RCC 7860 (cell line): ENCODE measurements around the gene PTH.

Source experiments
- DNase-seq: peaks from one replicate; pipeline ENCODE4 v3.0.0-alpha.2; 2015; ENCODE audit warnings: low spot score
- FAIRE-seq: peaks from 2 replicates; lab custom pipeline; 2012; peaks lifted over from hg19 to GRCh38; lab: Jason Lieb, UNC

Gene PTH

DNA sequence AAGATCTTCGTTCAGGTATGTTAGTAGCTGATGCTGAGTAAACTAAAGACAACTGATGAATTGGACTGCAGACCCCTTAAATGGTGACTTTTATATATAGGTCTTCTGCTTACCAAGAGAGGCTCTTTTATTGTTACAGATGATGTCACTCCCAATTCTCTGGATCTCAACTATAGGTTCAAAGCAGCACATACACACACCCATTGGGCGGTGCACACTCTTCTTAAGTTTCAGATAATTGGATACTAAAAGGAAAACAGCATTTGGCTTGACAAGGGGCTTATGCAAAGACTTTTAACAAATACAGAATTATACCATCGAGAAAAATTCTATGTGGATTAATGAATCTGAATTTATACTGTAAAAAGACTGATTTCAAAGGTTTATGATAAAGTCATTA lies at the start of gene PTH:
PTH (minus strand) TSS at position 69 of the 400 bp plus-strand sequence. CDS start 3,142 bp downstream, outside the sequence.
- FAIRE-seq (no peak), DNase-seq (no peak)

DNA sequence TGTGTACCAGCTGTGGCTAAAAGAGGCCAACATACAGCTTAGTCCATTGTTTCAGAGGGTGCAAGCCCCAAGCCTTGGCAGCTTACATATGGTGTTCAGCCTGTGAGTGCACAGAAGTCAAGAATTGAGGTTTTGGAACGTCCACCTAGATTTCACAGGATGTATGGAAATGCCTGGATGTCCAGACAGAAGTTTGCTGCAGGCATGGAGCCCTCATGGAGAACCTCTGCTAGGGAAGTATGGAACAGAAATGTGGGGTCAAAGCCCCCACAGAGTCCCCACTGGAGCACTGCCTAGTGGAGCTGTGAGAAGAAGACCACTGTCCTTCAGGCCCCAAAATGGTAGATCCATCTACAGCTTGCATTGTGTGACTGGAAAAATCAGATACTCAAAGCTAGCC lies 42.2 kb upstream of the PTH start:
- no peak for FAIRE-seq
- DNase-seq: no peak

DNA sequence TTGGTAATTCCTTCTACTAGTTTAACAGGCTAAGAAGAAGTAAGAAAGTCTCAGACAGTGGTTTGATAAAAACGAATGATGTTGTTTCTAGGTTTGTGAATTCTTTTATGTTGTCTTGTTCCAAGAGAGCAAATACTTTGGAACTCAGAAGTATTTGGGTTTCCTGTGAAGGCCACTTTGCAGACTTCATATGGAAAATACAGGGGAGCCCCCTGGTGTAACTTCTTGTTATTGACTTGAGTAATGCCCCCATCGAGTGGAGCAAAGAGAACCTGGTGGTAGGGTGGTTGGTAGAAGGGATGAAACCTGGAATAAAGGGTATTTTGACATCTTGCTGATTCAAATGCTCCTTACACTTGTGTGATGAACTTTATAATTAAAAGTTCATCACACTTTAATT lies 40.0 kb upstream of the PTH start:
- FAIRE-seq (no peak), DNase-seq (no peak)

DNA sequence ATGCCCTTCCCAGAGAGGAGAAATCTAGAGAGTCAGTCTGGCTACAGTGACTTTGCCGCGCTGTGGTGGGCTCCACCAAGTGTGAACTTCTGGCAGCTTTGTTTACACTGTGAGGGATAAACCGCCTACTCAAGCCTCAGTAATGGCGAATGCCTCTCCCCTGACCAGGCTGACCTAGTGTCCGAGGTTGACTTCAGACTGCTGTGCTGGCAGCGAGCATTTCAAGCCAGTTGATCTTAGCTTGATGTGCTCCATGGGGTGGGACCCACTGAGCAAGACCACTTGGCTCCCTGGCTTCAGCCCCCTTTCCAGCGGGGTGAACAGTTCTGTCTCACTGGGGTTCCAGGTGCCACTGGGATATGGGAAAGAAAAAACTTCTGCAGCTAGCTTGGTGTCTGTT lies 38.6 kb upstream of the PTH start:
- no peak for DNase-seq
- no peak for FAIRE-seq

DNA sequence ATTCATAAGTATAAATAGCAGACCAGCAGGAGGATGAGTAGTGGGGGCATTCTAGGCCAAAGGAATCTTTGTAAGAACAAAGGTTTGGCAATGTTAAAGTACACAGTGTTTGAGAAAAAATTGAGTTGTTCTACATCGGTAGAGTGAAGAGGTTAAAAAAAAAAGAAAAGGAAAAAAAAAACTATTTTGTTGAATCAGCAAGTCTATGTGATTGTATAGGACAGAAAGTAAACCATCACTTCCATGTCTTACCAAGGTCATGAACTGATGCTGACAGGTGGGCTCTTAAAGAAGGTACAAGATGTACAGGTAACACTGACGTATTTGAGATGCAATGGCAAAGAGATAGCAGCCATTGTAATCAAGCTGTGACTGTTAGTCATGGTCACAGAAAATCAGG lies 29.5 kb upstream of the PTH start:
- FAIRE-seq: no peak
- DNase-seq: no peak

DNA sequence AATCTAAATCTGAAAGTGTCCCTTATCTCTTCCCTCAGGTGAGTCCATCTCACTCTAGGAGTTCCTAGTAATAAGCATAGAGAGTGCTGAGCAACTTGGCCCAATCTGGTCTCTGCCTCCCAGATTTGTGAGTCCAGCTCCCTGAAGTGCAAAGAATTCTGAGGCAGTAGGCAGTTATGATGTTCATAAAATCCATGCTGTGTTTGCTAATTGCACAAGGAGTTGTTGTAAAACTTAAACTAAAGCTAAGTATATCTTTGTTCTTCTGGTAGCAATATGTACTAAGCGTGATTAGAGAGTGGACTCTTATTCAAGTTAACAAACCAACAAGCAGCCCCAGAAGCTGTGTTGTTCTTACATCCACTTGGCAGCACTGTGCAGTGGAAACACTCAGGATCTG lies 7.6 kb upstream of the PTH start:
- no peak for FAIRE-seq
- no peak for DNase-seq

DNA sequence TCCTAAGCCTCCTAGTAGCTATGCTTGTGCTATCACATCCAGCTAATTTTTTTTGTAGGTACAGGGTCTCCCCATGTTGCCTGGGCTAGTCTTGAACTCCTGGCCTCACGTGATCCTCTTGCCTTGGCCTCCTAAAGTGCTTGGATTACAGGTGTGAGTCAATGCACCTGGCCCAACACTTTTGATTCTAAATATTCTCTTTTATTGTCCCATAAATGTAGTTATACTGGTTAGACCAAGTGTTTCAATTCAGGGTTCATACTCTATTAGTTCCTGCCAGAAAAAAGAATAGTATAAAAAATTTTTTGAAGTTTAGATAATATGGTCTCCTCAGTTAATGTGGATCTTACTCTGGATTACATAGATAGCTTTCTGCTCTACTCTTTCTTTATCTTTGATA lies 6.7 kb upstream of the PTH start:
- FAIRE-seq: no peak
- no peak for DNase-seq

DNA sequence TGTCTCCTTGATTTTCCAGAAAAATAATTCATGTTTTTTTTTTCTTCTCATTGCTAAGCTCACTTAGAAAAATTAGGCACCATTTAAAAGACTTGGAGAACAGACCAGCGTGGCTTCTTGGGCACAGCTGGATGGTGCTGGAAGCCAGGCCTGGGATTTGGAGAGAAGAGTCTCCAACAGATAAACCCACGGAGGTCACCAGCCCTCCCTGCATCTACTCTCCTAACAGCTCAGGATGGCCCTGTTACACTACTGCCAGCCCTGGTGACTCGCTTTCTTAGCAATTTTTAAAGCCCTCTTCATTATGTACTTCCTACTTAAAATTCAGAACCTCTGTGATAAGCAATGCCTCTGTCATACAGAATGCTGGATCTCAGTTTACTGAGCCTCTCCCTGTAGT lies 1.7 kb downstream of the PTH start:
- no peak for DNase-seq
- no peak for FAIRE-seq

DNA sequence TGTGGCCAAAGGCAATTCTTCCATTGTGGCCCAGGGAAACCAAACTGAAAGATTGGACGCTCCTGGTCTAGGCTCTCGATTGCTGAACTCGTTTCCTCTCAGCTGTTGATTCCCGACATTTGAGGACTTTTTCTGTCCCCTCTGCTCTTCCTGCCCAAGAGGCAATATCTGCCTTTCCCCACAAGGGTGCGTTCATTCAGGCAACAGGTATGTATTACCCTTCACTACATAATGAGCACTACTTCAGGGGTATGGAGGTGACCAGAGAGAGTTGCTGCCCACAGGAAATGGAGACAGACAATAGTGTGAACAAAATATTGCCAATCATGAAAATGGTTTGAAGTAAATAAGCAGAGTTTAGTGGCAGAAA lies 8.2 kb downstream of the PTH start:
- no peak for FAIRE-seq
- DNase-seq: no peak

DNA sequence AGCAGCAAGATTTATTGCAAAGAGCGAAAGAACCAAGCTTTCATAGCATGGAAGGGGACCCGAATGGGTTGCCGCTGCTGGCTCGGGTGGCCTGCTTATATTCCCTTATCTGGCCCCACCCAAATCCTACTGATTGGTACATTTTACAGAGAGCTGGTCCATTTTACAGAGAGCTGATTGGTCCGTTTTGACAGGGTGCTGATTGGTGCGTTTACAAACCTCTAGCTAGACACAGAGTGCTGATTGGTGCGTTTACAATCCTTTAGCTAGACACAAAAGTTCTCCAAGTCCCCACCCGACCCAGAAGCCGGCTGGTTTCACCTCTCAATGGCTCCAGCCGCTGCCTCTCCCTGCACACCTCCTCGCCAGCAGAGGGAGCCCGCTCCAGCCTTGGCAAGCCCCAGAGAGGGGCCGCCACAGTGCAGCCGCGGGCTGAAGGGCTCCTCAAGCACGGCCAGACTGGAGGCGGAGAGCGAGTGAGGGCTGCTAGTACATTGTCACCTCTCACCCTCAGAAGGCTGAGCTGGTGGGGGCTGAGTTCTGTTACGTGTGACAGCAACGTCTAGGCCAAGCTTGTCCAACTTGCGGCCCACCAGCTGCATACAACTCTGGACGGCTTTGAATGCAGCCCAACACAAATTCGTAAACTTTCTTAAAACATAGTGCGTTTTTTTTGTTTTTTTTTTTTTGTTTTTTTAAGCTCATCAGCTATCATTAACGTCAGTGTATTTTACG lies 8.7 kb downstream of the PTH start:
- FAIRE-seq: no peak

DNA sequence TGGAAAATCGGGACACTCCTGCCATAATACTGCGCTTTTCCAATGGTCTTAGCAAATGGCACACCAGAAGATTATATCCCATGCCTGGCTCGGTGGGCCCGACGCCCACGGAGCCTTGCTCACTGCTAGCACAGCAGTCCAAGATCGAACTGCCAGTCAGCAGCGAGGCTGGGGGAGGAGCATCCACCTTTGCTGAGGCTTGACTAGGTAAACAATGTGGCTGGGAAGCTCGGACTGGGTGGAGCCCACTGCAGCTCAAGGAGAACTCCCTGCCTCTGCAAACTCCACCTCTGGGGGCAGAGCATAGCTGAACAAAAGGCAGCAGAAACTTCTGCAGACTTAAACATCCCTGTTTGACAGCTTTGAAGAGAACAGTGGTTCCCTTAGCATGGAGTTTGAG lies 15.6 kb downstream of the PTH start:
- no peak for DNase-seq
- no peak for FAIRE-seq

More for the DNA sequence above, 8.7 kb downstream of the PTH start:
- no peak for DNase-seq

DNA sequence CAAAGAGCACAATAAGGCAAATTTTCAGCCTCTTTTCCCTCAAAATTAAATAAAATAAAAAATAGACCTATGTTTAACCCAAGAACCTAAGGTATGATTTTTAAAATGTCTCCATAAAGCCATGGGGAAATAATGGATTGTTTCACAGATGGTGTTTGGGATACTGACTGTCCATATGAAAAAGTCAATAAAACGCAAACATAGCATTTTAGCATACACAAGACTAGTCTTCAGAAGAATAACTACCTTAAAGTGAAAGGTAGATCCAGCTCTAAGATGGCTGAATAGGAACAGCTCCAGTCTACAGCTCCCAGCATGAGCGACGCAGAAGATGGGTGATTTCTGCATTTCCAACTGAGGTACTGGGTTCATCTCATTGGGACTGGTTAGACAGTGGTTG lies 16.1 kb downstream of the PTH start:
- FAIRE-seq: no peak
- DNase-seq: no peak

DNA sequence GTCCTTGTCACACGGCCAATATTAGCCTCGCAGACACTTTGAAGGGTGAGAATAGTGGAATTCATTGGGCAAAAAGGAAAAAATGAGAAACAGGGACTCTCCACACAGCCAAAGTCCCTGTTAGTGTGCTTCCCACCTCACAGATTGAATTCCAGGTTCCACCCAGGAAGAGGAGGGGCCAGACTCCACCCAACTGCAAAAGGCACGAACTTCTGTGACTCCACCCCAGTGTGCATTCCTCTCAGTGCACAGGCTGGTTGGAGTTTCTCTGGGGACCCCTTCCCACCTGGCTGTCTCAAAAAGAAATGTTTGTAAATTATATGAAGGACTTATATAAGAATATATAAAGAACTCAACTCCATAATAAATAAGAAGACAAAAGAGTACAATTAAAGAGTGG lies 20.7 kb downstream of the PTH start:
- FAIRE-seq (no peak), DNase-seq (no peak)

DNA sequence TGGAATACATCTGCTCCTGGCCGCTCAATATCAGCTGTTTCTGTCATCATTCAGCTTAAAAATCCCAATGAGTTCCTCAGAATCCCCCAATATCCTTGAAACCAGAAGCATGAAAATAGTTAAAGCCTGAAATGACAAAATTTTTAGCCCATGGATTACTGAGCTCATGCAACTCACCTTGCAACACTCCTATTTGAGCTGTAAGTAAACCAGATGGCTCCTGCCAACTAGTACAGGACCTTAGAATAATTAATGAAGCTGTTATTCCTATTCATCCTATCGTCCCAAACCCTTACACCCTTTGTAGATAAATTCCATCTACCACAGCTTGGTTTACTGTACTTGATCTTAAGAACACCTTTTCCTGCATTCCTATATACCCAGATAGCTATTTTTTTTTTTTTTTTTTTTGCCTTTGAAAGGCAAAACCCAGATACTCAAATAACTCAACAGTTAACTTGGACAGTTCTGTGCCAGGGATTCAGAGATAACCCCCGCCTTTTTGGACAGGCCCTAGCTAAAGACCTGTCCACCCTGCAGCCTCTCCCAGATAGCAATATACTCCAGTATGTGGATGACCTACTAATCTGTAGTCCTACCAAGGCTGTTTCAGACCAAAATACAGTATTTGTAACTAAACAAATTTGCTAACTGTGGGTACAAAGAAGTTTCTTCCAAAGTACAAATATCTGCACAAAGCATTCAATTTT lies 22.6 kb downstream of the PTH start:
- FAIRE-seq: no peak
- no peak for DNase-seq

DNA sequence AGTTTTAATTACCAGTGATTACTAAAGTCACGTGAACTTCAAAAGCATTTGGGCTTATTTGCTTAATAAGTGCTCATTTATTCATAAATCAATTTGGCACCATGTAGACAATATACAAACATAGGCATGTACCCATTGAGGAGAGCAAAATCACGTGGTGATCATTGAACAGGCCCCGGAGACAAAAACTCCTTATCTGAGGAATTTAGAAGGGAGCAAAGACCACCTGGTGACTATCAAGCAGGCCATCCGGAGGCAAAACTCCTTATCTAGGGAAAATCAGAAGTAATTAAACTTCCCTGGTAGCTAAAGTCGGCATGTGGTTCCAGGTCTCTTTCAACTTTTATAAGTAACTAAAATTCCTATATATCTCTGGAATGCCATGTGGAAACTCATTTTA lies 27.0 kb downstream of the PTH start:
- FAIRE-seq: no peak
- DNase-seq: no peak

DNA sequence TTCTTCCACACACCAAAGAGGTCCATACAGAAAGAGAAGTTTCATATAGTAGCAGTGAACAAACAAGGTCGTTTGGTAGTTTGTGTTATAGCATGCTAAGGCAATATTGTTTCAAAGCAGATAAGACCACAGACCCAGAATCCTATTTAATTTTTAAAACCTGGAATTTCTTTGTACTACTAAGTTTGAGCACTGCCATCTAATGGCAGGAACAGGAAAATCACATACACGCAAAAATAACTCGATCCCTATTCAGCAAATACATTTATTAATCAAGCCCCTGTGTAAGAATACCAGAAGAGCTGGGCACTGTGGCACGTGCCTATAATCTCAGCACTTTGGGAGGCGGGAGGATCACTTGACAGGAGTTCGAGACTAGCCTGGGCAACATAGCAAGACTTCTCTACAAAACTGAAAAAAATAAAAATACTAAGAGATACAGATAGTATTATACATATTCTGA lies 29.9 kb downstream of the PTH start:
- peak; percentile 29 for DNase-seq

DNA sequence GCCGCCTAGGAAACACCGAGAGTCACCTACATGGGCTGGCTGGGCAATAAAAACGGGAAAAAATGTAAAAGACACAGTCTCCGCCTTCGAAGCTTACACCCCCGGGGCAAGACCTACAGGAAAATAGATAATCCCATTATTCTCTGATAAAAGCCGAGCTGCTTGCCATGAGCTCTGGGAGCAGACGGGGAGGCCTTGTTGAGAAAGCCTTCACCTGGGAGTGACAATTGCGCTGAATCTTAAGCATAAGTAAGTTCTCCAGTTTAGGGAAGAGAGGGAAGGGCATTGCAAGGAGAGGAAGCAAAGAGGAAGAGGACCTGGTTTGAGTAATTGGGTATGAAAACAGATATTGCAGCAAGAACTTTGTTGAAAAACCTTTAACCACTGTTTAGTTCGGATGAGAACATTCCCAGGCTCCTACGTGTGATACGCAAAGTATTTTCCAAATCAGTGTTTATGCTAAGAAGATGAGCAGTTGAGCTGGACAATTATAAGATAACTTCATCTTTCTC lies 32.0 kb downstream of the PTH start:
- FAIRE-seq (no peak), DNase-seq (no peak)

More for the DNA sequence above, 29.9 kb downstream of the PTH start:
- FAIRE-seq: peak; percentile 47

DNA sequence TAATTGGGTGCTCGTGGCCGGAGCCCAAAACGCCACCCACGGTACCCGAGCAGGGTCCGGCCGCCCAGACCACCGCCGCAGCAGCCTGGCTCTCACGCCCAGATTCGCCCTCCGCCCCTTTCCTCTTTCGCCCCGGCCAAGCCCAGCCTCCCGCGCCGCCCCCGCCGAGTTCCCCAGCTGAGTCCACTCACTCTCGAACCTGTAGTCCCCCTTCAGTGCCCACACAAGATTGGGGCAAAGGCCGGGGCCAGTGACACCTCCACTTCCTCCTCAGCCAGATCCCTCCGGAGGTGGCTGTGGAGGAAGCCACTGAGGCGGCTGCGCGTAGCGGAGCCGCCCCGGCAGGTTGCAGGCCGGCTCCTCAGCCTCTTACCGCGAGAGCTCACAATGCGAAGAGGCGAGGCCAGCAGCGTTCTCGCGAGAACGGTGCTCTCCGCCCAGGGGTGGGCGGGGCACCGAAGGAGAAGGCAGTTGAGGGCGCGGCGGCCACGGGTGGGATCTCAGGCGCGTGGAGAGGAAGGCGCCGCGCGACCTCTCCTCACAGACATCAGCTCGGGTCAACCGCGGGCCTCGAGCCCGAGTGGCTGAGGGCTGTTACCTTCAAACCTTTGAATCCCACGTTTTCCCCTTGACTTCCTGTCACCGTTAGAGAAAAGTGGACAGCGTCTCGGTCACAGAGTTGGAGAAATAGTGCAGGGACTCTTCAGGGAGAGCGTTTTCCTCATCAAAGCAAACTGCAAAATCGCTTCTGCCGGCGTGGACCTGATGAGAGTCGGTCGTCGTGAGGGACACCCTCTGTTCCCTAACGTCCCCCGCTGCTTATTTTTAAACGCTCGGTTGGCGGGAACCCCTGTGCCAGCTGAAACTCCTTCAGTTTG lies 32.7 kb downstream of the PTH start, which contains the start of gene BTBD10:
BTBD10 (minus strand) TSS at position 322 of the 878 bp plus-strand sequence. CDS start 18,098 bp downstream, outside the sequence.
- no peak for FAIRE-seq
- peak; percentile 83 for DNase-seq

DNA sequence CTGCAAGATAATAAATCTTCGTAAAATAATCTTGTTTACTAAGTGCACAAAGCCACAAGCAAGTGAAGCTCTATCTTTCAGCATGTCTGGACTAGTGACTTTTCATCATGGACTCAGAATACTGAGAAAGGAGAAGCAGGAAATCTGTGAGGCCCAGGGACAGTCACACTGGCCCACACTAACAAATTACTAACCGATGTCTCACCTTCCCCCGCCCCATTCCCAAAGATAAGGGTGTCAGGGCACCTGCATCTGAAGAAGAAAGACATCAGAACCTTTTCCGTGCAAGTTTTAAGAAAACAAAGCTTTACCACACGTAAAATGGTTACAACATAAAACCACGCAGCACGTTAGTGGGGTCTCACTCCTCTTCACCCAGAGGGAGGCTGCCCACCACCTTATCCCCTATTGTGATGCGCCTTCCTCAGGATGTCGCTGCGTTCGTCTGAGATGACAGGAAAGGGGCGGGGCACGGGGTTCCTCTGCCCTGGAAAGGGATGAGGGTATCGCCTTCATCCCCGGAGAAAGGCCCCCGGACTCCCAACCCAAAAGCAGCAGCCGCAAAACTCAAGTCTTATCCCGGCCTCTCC lies 33.4 kb downstream of the PTH start:
- peak; percentile 48 for FAIRE-seq
- peak; percentile 54 for DNase-seq

DNA sequence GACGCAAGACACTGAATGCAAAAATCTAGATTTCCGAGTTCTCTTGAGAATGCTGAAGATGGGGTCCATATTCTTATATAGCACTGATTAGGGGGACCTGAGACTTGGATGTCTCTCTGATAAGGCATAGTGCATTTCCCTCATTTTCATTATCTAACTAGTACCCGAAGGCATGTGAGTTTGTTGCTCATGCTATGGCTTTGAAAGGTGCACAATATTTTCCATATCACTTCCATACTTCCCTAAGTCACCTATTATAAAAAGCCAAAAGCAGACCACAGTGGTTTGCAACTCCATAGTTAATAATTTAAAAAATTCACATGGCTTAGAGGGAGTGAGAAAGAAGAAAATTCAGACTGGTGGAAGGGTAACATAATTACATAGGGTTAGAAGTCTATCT lies 34.5 kb downstream of the PTH start:
- DNase-seq (no peak), FAIRE-seq (peak; percentile 54)
